Measurements from ENCODE around the gene CCL18. TPM values are rescaled to one million over a fixed set of nuclear protein-coding genes. Genes with fewer than 3 reads are reported as not detected.
"Not testable (repeated sequence)": the region's sequence is repeated elsewhere in the genome, so short reads cannot be mapped to it uniquely, and the experiment has no call there.

The CCL18 gene
- total RNA-seq, 1 donor from 2014 or later, result not detected

- H3K4me3 Mint-ChIP-seq (ENCODE audit: unreplicated experiment), result no peak overlapping the region
- H3K4me3 ChIP-seq (ENCODE audit: insufficient read depth, low read depth, low read length), result no peak overlapping the region
- peaks cover 5% of the 10 kb centered on the region for H3K9me3 Mint-ChIP-seq (ENCODE audit: unreplicated experiment)
- no peak overlapping the region for H3K9ac ChIP-seq (ENCODE audit: low read length)
- no peak overlapping the region for H3K27ac Mint-ChIP-seq (ENCODE audit: unreplicated experiment)
- H3K4me1 ChIP-seq (ENCODE audit: insufficient read depth, low read length), result peaks cover 4% of the 10 kb centered on the region
- H3K4me2 ChIP-seq (ENCODE audit: low read length), result no peak overlapping the region
- H4K20me1 ChIP-seq (ENCODE audit: insufficient read depth, low read length), result no peaks in the 10 kb centered on the region
- H3K27me3 Mint-ChIP-seq (ENCODE audit: low read depth, unreplicated experiment), result peaks cover 2% of the 10 kb centered on the region
- H3K4me1 Mint-ChIP-seq (ENCODE audit: low read depth, unreplicated experiment), result peaks cover 2% of the 10 kb centered on the region
- H3K9me3 ChIP-seq (ENCODE audit: insufficient read depth, low read depth, low read length), result no peaks in the 10 kb centered on the region
- TF ChIP-seq, protein P1, sequence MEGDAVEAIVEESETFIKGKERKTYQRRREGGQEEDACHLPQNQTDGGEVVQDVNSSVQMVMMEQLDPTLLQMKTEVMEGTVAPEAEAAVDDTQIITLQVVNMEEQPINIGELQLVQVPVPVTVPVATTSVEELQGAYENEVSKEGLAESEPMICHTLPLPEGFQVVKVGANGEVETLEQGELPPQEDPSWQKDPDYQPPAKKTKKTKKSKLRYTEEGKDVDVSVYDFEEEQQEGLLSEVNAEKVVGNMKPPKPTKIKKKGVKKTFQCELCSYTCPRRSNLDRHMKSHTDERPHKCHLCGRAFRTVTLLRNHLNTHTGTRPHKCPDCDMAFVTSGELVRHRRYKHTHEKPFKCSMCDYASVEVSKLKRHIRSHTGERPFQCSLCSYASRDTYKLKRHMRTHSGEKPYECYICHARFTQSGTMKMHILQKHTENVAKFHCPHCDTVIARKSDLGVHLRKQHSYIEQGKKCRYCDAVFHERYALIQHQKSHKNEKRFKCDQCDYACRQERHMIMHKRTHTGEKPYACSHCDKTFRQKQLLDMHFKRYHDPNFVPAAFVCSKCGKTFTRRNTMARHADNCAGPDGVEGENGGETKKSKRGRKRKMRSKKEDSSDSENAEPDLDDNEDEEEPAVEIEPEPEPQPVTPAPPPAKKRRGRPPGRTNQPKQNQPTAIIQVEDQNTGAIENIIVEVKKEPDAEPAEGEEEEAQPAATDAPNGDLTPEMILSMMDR (IDR thresholded peaks at IDR 0.05; ENCODE audit: insufficient read depth, low read depth, low read length), result no peak
- TF ChIP-seq EZH2 (IDR thresholded peaks at IDR 0.05; ENCODE audit: insufficient read depth, low read length), result no peak
- no peak overlapping the region for H3K27ac ChIP-seq (ENCODE audit: low read depth, low read length)
- no peaks in the 10 kb centered on the region for H3K27me3 ChIP-seq (ENCODE audit: insufficient read depth, low read length)
- no peak overlapping the region for H2AFZ ChIP-seq (ENCODE audit: low read depth, low read length)
- H3K36me3 ChIP-seq (ENCODE audit: insufficient read depth, low read length), result no peaks in the 10 kb centered on the region
- FAIRE-seq (no peak), DNase-seq (ENCODE audit: low read depth) (no peak)
- no peaks in the 10 kb centered on the region for H3K79me2 ChIP-seq (ENCODE audit: insufficient read depth, low read length)
- H3K36me3 Mint-ChIP-seq (ENCODE audit: low read depth, unreplicated experiment), result no peaks in the 10 kb centered on the region
Observed at GRCh38 chr17:36120221-36120620, 56.1 kb downstream of the CCL18 start.

GRCh38 chr17:36121099-36121498 is 57.0 kb downstream of the CCL18 start:
- FAIRE-seq; H3K4me3 ChIP-seq (ENCODE audit: insufficient read depth, low read depth, low read length); H3K4me3 Mint-ChIP-seq (ENCODE audit: unreplicated experiment); H3K36me3 ChIP-seq (ENCODE audit: insufficient read depth, low read length); H3K27me3 Mint-ChIP-seq (ENCODE audit: low read depth, unreplicated experiment); H3K27ac ChIP-seq (ENCODE audit: low read depth, low read length); H3K9me3 Mint-ChIP-seq (ENCODE audit: unreplicated experiment); H3K27me3 ChIP-seq (ENCODE audit: insufficient read depth, low read length); H3K36me3 Mint-ChIP-seq (ENCODE audit: low read depth, unreplicated experiment); H3K27ac Mint-ChIP-seq (ENCODE audit: unreplicated experiment); H3K4me1 ChIP-seq (ENCODE audit: insufficient read depth, low read length); DNase-seq (ENCODE audit: low read depth); H3K4me1 Mint-ChIP-seq (ENCODE audit: low read depth, unreplicated experiment); H3K4me2 ChIP-seq (ENCODE audit: low read length); H4K20me1 ChIP-seq (ENCODE audit: insufficient read depth, low read length); H3K9me3 ChIP-seq (ENCODE audit: insufficient read depth, low read depth, low read length); H3K79me2 ChIP-seq (ENCODE audit: insufficient read depth, low read length); H3K9ac ChIP-seq (ENCODE audit: low read length); H2AFZ ChIP-seq (ENCODE audit: low read depth, low read length): not testable (repeated sequence)

Other genes starting within 250 kb of the CCL18 start
- gene HEATR9, start 195.4 kb upstream of the CCL18 start, total RNA-seq, result not detected in 2 replicates
- gene CCL5, start 183.9 kb upstream of the CCL18 start, total RNA-seq, result 71.3 and 95.8 TPM in 2 replicates
- gene RDM1, start 133.5 kb upstream of the CCL18 start, total RNA-seq, result not detected in 2 replicates
- gene LYZL6, start 120.6 kb upstream of the CCL18 start, total RNA-seq, result not detected in 2 replicates
- gene CCL16, start 82.8 kb upstream of the CCL18 start, total RNA-seq, result not detected in 2 replicates
- gene CCL14, start 77.5 kb upstream of the CCL18 start, total RNA-seq, result not detected in 2 replicates
- gene CCL15, start 62.7 kb upstream of the CCL18 start, total RNA-seq, result not detected in 2 replicates
- gene CCL23, start 46.3 kb upstream of the CCL18 start, total RNA-seq, result not detected in 2 replicates
- gene CCL3, start 25.9 kb downstream of the CCL18 start, total RNA-seq, result 3.4 and 3.6 TPM in 2 replicates
- 21.8 and 23.4 TPM in 2 replicates for gene CCL4, start 39.6 kb downstream of the CCL18 start, total RNA-seq
- 6.3 and 9.8 TPM in 2 replicates for gene TBC1D3B, start 112.4 kb downstream of the CCL18 start, total RNA-seq
- 1.7 and 2.2 TPM in 2 replicates for gene CCL3L1, start 132.5 kb downstream of the CCL18 start, total RNA-seq
- gene CCL4L2, start 146.8 kb downstream of the CCL18 start, total RNA-seq, result 48.9 TPM in 2 replicates
- 0.11 and 0.58 TPM in 2 replicates for gene TBC1D3I, start 200.3 kb downstream of the CCL18 start, total RNA-seq